Measurements from ENCODE around the gene ZFAND5.

The ZFAND5 gene

DNA sequence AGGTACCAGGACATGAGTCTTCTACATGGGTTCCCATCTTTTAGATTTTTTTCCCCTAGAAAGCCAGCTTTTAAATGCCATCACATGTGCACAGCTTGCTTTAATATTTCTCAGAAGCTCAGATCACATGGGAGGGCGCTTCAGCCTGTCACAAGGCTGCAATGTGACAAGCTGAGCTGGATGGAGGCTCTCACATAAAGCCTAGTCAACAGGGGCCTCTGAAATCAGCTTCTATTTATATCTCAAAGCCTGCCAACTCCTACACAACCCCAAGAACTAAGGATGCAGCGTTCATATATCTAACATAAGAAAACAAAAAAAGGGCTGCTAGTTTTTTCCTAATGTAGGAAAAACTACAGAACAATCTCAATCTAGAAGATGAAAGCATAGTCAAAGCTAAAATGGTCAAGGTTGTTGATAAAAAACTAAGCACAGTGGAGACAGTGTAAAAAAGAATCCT is 2.3 kb downstream of the ZFAND5 start:
- DNase-seq (ENCODE audit: low read depth) = peak; percentile 5

DNA sequence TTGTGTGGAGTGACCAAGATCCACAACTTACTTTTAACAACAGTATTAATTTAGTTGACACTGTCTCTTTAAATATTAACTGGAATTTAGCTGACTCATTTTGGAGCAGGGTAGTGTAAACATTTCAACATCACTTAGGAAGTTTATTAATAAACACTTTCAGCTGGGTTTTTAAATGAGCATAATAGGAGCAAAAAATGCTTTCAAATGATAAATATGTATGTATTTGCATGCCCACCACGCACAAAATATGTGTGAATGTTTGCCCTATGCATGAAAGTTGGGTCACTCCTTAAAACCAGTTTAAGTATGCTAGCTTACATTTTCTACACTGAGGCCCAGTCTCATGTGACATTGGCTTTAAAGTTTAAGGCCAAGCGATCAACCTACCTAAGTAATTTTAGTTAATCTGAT is 2.9 kb downstream of the ZFAND5 start:
- no peak for DNase-seq (ENCODE audit: low read depth)

DNA sequence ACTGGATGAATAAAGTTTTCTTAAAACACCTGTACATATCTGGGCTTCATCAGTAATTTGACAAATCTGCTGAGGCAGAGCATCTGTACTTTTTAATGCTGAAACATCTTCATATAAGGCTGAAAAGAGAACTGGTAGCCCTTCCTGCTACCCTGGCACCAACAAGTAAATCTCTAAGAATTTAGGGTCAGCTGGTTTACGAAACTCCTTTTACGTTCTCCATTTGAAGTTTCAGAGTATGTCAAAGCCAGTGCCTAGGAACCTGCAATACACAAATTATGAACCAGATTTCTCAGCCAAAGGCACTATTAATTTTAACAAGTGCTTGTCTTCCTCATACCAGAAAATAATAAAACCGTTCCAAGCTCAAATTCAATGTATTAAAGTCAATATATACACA is 3.8 kb downstream of the ZFAND5 start:
- no peak for DNase-seq (ENCODE audit: low read depth)

DNA sequence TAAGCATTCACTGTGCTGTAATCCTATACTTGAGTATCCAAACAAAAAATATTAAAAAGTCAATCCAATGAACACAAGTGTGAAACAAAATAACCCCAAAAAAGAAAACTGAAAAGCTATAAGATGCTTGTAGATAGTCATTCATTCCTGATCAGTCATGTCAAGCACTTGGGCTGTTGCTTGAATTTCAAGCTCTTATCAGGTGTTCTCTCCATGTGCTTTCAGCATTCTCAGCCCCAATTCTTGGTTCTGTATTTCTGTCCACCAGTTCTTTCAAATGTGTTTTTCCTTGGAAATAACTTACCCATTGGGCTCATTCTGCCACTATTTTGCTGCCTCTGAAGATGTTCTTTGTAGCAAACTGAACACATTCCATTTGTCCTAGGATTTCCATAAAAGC is 4.7 kb downstream of the ZFAND5 start:
- DNase-seq (ENCODE audit: low read depth) = no peak

DNA sequence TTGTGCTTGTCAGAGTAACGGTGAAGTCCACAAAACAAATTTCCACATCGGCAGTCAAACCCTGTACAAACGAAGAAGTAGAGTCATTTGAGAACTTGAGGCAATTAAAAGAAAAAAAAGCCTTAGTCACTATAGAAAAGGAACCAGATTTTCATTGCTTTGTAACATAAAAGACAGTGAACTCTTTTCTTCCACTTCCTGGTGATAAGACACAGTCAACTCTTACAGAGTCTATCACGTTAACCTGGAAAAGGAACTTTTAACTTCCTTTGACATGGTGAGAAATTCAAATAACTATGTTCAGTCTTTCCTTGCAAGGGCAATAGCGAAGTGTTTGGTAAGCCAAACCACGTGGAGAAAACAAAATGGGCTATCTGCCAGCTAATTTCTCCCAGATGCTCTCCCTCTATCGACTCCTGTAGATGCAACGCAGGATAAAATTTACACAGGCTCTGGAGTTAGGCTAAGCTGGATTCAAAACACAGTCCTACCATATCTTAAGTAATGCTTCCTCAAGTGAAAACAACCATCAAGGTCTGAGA is 8.9 kb downstream of the ZFAND5 start:
- DNase-seq (ENCODE audit: low read depth) = no peak

DNA sequence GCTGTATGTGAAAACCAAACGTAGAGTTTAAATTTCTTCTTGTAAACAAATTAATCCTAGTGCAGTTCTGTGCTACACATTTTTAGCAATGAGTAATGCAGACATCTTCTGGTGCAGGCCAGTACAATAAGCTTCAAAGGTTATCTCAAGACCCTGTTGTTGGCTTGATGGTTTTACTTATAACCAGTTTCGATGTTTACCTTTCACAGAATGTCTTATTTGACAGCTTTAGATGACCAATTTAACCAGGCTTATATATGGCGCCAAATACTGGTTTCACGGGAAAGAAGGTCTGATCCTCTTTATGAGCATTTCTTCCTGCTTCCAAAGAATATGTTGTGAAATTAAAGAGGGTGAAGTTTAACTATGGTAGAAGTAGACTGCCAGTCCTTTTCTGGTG is 9.9 kb downstream of the ZFAND5 start:
- DNase-seq (ENCODE audit: low read depth) = no peak

DNA sequence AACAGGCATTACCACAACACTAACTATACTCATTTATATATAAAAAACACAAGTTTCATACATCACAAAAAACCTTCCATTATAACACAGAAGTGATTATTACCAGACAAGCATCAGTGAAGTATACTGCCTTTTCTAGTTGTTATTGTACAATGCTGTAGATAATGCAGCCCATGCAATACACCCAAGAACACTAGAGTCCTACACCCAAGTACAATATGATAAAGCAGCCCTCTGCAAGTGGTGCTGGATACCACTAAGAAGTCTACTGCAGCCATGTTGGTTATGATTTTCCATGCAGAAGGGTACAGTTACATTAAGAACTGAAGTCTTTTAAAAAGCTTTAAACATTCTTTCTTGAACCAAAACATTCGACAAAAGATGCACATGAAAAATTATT is 10.3 kb downstream of the ZFAND5 start:
- no peak for DNase-seq (ENCODE audit: low read depth)

DNA sequence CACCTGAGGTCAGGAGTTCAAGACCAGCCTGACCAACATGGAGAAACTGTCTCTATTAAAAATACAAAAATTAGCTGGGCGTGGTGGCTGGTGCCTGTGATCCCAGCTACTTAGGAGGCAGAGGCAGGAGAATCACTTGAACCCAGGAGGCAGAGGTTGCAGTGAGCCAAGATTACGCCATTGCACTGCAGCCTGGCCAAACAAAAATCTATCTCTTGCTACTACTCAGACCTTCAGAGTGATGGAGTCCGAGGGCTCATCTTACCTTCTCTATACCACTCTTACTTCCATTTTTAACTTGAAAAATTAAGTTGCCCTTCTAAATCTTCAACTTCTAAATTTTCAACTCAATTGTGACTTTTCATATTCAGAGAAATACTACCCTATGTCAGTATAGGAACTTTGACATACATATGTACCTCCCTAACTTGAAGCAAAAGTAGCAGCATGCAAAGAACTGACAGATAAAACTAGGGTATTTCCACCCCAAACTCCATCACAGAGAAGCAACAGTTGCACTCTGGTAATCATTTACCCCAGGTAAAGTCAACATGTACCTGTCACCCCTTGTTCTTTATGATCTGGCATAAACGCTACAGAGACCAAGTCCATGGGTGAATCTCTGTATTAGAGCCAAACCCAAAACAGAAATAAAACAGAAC is 11.4 kb downstream of the ZFAND5 start:
- DNase-seq (ENCODE audit: low read depth) = no peak

DNA sequence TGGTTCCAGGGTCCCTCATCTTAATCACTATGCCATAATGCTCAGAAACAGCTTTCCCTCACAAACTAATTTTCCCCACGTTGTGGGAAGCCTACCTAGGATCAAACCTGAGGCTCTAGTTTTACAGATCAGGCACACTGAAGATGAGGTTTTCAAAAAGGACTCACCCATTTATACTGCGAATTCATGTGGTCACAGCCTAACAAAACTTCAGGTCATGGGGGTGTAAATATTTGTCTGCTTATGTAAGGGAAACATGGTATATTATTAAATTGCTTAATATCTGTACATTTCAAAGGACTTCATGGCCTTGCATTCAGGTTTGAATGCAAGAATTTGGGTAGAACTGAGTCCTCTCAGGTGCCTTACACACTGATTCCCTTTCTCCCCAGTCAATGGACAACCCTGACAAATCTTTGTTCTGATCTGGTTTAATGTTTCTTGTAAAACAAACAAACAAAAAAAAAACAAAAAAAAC is 12.1 kb downstream of the ZFAND5 start:
- no peak for DNase-seq (ENCODE audit: low read depth)

DNA sequence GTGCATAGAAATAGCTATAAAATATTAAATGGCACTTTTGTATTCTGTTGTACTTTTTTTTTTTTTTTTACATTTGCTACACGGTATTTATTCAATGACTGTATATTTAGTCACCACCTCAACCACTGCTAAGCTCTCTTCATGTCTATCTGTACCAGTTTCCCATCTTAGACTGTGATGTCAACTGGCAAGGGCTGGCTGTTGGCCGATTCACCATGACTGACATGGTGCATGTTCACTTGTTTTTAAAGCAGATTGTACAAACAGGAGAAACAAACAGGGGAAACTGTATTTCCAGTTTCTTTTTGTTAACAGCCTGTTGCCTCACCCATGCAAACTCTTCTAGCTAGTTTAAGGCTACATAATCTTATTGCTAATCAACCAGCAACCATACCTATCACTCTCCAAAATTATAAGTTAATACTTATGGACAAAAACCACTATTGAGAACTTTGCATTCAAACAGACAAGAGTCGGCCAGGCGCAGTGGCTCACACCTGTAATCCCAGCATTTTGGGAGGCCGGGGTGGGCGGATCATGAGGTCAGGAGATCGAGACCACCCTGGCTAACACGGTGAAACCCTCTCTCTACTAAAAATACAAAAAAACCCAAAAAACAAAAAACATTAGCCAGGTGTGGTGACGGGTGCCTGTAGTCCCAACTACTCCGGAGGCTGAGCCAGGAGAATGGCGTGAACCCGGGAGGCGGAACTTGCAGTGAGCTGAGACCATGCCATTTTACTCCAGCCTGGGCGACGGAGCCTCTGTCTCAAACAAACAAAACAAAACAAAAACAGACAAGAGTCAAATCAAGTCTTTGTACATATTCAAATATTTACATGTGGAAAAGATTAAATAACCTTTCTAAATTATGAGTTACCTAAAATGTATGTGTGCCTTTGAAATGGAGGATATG is 13.2 kb downstream of the ZFAND5 start:
- DNase-seq (ENCODE audit: low read depth) = no peak

DNA sequence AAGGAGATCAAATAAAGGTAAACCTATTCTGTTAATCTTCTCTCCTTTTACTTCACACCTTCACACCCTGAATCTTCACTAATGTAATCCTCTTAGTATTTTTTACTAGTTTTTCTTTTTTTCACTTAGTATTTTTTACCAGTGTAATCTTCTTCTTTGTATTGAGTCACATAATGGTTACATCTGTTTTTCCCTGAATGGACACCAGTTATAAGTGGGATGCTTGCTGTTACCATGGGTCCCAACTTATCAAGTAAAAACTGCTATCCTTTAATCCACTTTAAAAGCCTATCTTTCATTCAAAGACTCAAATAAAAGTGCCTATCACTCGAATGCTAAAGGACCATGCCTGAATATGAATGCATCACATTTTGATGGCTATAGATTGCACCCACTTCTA is 15.1 kb downstream of the ZFAND5 start:
- no peak for DNase-seq (ENCODE audit: low read depth)

DNA sequence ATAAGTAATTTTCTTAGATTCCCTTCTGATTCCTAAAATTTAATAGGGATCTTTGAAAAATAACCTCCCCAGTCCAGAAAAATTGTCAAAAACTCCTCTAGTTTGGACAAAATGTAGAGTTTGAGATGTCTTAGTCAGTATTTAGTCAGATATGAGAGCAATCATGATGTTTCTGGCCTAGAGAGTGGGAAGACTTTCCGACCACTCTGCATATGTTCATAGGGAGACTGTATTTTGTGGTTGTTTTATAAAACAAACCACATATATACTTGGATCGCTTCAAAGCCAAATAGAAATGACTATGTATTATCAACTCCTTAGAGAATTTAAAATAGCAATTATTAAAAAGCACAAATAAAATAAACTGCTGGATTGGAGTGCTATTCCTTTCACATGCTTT is 15.8 kb downstream of the ZFAND5 start:
- DNase-seq (ENCODE audit: low read depth) = no peak

DNA sequence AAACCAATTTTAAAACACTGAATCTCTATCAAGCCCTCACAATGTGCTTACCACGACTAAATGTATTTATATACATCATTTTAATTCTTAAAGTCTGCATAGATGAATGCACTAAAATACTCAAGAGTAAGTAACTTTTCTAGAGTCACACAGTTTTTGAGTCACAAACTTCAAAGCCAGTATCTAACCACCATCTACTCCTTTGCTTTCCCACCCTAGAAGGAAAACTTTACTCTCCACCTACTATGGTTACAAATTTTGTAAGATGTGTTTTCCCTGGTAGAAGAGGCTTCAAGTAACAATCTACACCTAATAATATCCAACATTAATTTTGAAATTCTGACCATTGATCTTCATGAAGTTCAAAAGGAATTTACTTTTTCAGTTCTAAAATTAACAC is 18.7 kb downstream of the ZFAND5 start:
- no peak for DNase-seq (ENCODE audit: low read depth)

DNA sequence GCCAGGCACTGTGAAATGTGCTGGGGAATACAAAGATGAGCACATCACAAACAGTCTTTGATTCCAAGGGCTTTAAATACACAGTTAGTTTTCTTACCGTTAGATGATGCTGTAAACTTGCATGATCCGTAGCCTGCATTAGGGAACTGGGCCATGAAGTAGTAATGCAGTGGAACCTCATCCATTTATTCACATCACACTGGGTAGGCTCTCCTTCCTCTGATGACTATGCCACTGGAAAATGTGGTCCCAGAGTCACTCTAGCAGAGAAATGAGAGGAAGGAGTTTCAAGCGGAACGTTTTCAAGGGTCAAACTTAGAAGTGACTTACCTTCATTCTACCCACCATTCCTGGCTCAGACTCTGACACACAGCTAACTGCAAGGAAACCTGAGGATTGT is 26.4 kb downstream of the ZFAND5 start:
- no peak for DNase-seq (ENCODE audit: low read depth)

DNA sequence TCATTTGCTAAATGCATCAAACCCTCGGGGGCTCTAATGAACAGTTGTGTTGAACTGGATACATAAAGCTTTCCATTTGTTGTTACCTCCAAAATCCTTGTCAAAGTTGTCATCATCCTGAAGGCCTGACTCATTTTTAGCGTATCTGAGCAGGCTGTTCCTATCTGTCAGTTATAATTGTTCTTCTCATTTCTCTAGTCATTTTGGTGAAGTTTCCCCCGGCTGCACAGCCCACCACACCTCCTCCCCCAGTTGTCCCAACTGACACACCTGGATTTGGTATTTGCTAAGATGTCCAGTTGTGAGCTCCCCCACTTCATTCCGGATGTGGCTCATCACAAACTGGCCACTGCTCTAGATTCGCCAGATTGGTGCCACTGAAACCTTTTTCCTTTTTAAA is 27.7 kb downstream of the ZFAND5 start:
- no peak for DNase-seq (ENCODE audit: low read depth)

DNA sequence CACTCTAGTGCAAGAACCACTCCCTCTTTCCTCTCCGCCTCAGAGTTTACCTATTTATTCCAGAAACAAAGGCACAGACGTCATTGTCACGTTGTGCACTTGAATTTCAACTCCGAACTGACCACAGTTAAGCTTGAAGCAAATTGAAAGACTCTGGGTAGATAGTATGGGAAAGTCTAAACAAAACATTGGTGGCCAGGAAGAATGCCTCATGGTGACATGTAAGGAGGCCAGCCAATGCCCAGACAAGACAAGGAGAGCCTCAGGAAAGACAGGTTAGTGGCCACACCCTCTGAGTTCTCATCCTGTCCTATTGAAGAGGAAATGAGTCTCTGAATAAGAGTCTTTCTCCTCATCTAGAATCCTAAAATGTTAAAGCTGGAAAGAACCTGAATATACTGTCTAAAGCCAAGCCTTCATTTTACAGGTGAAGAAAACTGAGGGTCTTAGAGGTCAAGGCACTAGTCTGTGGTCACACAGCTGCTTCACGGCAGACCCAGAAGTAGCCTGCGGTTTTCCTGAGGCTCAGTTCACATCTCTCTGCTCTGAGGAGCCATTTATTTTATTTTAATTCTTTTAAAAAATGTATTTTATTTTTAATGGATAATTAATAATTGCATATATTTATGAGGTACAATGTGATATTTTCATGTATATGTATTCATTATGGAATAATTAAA is 30.2 kb downstream of the ZFAND5 start:
- no peak for DNase-seq (ENCODE audit: low read depth)

DNA sequence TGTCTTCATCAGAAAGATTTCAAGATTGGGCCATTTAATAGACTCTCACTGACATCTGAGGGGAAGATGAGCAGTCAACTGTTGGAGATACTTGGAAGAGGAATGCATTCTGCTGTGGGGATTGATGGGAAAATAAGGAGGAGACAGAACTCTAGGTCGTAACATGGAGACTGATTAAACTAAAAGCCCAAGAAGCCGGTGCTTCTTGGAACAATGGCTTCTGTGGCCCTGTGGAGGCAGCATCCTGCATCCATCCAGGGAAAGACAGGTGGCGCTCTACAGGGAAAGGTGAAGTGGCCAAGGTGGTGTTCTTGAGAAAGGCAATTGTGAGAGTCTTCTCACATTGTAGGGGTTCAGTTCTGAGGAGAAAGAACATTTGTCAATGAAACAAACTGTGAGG is 31.3 kb downstream of the ZFAND5 start:
- no peak for DNase-seq (ENCODE audit: low read depth)

DNA sequence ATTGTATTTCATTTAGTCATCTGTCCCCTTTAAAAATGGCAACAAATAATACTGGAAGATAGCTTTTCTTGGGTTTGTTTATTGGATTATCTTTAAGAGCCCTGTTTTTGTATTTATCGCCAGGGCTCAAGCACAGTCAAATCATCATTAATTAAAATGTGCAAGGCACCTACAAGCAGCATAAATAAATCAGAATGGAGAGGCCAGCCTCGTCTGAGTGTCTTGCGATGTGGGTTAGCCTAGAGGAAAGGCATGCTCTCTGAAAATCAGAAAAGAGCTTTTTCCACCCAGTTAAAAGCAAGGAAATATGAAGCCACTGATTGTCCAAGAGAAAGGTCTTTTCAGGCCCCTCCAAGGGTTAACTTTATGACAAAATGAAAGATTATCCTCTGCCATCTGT is 31.8 kb downstream of the ZFAND5 start:
- no peak for DNase-seq (ENCODE audit: low read depth)

DNA sequence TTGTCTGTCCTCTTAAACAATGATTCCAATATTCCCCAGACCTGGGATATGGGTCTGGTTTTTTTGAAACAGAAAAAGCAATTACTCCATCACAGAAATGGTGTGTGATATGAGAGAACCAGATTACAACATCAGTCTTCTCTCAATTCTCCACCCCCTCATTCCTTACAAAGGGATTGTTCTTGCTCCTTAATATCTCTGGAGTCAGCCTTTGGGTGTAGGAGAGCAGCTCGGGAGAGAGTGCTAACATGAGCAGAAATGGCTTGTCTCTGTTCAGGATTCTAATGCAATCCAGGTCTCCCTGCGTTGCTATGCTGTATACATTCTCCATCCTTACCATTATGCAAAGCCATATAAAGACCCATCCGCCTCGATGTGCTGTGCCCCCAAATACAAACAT is 32.7 kb downstream of the ZFAND5 start:
- no peak for DNase-seq (ENCODE audit: low read depth)

DNA sequence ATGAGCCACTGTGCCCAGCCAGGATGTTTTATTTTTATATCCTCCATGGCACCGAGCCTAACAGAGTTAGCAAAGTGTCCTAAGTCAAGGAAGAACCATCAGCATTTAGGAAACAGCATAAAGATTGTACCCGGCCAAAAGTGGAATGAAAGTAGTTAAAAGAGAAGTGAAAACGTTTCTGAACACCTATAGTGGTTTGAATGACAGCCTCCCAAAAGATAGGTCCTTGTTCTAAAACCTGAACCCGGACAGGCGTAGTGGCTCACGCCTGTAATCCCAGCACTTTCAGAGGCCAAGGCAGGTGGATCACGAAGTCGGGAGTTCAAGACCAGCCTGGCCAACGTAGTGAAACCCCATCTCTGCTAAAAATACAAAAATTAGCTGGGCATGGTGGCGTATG is 37.4 kb downstream of the ZFAND5 start:
- DNase-seq (ENCODE audit: low read depth) = no peak

DNA sequence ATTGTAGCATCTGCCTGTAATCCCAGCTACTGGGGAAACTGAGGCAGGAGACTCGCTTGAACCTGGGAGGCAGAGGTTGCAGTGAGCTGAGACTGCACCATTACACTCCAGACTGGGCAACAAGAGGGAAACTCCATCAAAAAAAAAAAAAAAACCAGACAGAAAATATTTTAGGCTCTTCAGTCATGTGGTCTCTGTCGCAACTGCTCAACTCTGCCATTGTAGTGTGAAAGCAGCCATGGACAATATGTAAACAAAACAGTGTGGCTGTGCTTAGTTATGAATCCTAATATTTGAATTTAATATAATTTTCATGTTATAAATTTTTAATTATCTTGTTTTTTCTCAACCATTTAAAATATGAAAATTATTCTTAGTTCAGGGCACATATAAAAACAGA is 38.4 kb downstream of the ZFAND5 start:
- DNase-seq (ENCODE audit: low read depth) = no peak

DNA sequence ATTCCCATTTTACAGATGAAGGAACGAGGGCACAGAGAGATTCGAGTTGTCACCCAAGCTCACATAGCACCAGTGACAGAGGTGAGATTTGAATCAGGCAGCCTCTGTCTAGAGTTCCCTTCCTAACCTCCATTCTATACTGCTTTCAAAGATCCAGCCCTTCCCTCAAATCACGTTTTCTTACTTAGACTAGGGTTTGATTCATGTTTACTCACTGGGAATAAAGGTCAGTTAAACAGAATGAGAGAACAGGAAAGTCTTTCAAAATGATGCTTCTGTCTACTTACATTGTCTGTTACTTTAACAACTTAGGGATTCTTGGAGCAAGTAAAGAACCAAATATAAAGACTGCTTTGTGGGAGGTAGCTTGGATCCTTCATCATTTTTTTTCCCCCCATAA is 40.0 kb downstream of the ZFAND5 start:
- no peak for DNase-seq (ENCODE audit: low read depth)

DNA sequence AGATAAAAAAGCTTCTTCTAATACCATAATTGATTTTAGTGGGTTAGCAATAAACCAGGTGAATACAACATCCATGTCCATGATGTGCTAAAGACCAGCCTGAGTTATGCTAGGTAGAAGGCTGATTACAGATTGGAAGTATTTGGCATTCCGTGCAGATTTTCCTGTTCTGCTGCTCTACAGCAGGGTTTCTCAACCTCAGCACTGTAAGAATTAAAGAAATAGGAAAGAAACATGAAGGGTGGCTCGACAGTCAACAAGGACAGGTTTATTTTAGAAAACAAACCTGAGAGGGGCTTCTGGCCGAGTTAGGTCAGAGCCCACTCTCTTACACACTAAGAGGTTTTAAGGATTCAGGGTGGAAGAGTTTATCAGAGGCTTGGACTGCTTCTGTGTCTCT is 42.3 kb downstream of the ZFAND5 start:
- no peak for DNase-seq (ENCODE audit: low read depth)
